ENCODE measurements around the gene DLL1. TPM values are rescaled to one million over a fixed set of nuclear protein-coding genes. Genes with fewer than 3 reads are reported as not detected.
A peak's percentile ranks its signal among the peaks of the same experiment; 100 is the strongest.

DLL1 gene
- total and polyA plus RNA-seq, 7 donors = 1.1 to 13.6 (median 4.6) TPM

GRCh38 chr6:170278743-170279094 lies 12.2 kb downstream of the DLL1 start:
- Histone ChIP-seq H3K36me3 (peaks cover 0 to 10% (median 0%) of the 10 kb centered on the region in 4 donors), H3K4me1 (no peaks in the 10 kb centered on the region), H3K4me3 (no peak overlapping the region), H3K27ac (no peak overlapping the region), H3K27me3 (peaks cover 0 to 3% (median 0%) of the 10 kb centered on the region in 3 donors), H3K9me3 (no peaks in the 10 kb centered on the region)
- TF ChIP-seq CTCF (IDR thresholded peaks at IDR 0.05) = no peak
- no peak for TF ChIP-seq POLR2A (IDR thresholded peaks at IDR 0.05)
- TF ChIP-seq POLR2AphosphoS5 (IDR thresholded peaks at IDR 0.05) = no peak
- TF ChIP-seq EP300 (IDR thresholded peaks at IDR 0.05) = no peak
- intact Hi-C loops (cut with DNase I) = no loop called here
- peak; percentile 13 for DNase-seq
- WGBS, 2 donors = 50 to 83% methylated on average over 9 of the region's 9 CpGs

GRCh38 chr6:170277893-170278742 lies 12.8 kb downstream of the DLL1 start:
- peaks cover 0 to 3% (median 0%) of the 10 kb centered on the region in 3 donors for H3K27me3 ChIP-seq
- peak; percentile 12 for DNase-seq
- no peaks in the 10 kb centered on the region for H3K9me3 ChIP-seq
- H3K36me3 ChIP-seq = peaks cover 0 to 5% (median 0%) of the 10 kb centered on the region in 4 donors
- 70 to 94% methylated on average over 8 of the region's 8 CpGs for WGBS, 2 donors
- no peak overlapping the region for H3K27ac ChIP-seq
- H3K4me3 ChIP-seq = no peak overlapping the region
- TF ChIP-seq POLR2A (IDR thresholded peaks at IDR 0.05) (no peak), POLR2AphosphoS5 (IDR thresholded peaks at IDR 0.05) (no peak), CTCF (IDR thresholded peaks at IDR 0.05) (no peak), EP300 (IDR thresholded peaks at IDR 0.05) (no peak)
- no peaks in the 10 kb centered on the region for H3K4me1 ChIP-seq
- intact Hi-C loops (cut with DNase I) = no loop called here

DNA sequence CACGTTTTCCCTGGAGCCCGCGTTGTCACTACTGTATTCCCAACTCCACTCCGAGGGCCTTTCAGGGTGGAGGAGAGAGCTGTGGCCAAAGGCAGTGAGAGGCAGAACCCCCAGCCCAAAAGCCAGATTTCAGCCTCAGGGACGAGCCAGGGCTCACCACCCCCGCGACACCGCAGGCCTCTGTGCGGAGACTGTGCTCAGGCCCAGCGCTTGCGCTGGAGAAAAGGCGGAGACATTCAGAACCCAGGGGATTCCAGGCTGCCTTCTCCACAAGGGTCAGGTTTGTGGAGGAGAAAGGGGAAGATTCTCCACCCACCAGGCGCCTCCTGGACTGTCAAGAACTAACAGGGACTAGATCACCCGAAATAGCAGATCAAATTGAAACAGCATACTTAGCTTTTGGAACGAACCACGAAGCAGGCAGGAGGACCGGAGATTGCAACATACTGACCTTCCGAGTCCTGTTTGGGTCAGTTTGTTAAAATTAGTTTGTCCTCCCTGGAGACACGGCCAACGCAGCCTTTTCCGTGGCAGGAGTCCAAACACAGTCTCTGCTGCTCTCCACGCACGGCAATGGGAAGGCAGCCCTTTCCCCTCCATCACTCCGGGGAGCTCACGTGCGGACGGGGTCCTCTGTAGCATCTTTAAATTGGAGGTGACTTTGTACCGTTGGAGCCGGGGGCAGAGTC lies 14.4 kb downstream of the DLL1 start:
- peak overlapping the region; percentile 34 to 67 (median 48) for H3K27ac ChIP-seq
- TF ChIP-seq POLR2AphosphoS5 (IDR thresholded peaks at IDR 0.05) (peak in 3 of 4 donors; percentile 15 to 45 (median 45)), POLR2A (IDR thresholded peaks at IDR 0.05) (no peak), EP300 (IDR thresholded peaks at IDR 0.05) (no peak), CTCF (IDR thresholded peaks at IDR 0.05) (no peak)
- DNase-seq = peak; percentile 89
- no peaks in the 10 kb centered on the region for H3K27me3 ChIP-seq
- no peaks in the 10 kb centered on the region for H3K36me3 ChIP-seq
- H3K4me1 ChIP-seq = no peaks in the 10 kb centered on the region
- H3K4me3 ChIP-seq = no peak overlapping the region
- no peaks in the 10 kb centered on the region for H3K9me3 ChIP-seq
- WGBS, 2 donors = 82% methylated on average over 29 of the region's 29 CpGs
- intact Hi-C loops (cut with DNase I) = no loop called here

DNA sequence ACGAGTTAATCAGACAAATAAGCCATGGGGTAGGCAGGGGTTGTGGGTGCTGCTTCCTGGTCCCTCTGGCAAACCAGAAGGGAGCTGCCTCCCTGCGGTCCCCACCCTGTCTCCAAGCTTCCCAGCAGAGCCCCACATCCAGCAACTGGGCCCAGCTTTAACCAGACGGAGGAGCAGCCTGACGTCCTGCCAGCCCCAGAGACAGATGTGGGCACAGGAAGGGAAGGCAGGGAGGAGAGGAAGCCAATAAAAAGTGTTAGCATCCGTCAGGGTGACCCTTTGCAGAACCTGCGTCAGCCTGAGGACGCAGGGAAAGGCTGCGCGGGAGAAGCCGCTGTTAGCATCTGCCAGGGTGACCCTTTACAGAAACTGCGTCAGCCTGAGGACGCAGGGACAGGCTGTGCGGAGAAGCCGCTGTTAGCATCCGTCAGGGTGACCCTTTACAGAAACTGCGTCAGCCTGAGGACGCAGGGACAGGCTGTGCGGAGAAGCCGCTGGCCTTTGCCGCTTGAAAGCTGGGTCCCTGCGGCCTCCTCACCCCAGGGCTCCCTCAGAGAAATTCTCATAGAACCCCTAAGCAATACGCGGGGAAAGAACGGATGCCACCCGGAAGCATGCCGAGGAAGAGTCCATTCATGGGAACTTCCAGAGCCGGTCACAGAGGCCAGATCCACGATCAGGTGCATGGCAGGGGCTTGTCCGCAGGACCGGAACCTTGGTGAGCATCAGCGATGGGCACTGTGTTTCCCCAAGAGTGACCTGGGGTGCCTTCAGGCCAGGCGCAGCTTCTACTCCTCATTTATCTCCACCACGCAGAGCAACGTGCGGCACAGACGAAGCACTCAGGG lies 15.9 kb downstream of the DLL1 start:
- Histone ChIP-seq H3K36me3 (no peaks in the 10 kb centered on the region), H3K9me3 (no peaks in the 10 kb centered on the region), H3K4me3 (no peak overlapping the region), H3K27me3 (no peaks in the 10 kb centered on the region), H3K4me1 (peaks cover 0 to 3% (median 1%) of the 10 kb centered on the region in 4 donors), H3K27ac (no peak overlapping the region)
- DNase-seq = peak; percentile 48
- intact Hi-C loops (cut with DNase I) = no loop called here
- 92 to 93% methylated on average over 36 of the region's 36 CpGs for WGBS, 2 donors
- no peak for TF ChIP-seq CTCF (IDR thresholded peaks at IDR 0.05)
- no peak for TF ChIP-seq POLR2AphosphoS5 (IDR thresholded peaks at IDR 0.05)
- no peak for TF ChIP-seq POLR2A (IDR thresholded peaks at IDR 0.05)
- no peak for TF ChIP-seq EP300 (IDR thresholded peaks at IDR 0.05)

All from sigmoid colon (tissue), 7 donors.